Stimulated activated naive CD8-positive, alpha-beta T cell treated with anti-CD3 and anti-CD28 coated beads, Interleukin-15, Interleukin-2, amounts not matched to agents 100 ng/mL and 50 ng/mL, for 24 hours (primary cell): ENCODE results near the gene PTCH1.

Experiments
- H3K27ac Mint-ChIP-seq: one replicate; pipeline ENCODE4 v1.8.0; 2021; ENCODE audit warnings: mild to moderate bottlenecking, mixed read lengths
- H3K27me3 Mint-ChIP-seq: one replicate; pipeline ENCODE4 v1.8.0; 2021; ENCODE audit warnings: mixed read lengths
- H3K36me3 Mint-ChIP-seq: one replicate; pipeline ENCODE4 v1.8.0; 2021; ENCODE audit warnings: low read depth, mixed read lengths
- H3K4me1 Mint-ChIP-seq: one replicate; pipeline ENCODE4 v1.8.0; 2021; ENCODE audit warnings: low read depth, mixed read lengths
- H3K4me3 Mint-ChIP-seq: one replicate; pipeline ENCODE4 v1.8.0; 2021; ENCODE audit warnings: mild to moderate bottlenecking, mixed read lengths
- H3K9me3 Mint-ChIP-seq: one replicate; pipeline ENCODE4 v1.8.0; 2021; ENCODE audit warnings: mixed read lengths

Gene PTCH1

GRCh38 chr9:95455714-95456113 is 61.1 kb downstream of the PTCH1 start:
- H3K27ac Mint-ChIP-seq: no peak overlapping the region
- no peak overlapping the region for H3K4me3 Mint-ChIP-seq
- H3K4me1 Mint-ChIP-seq: peaks cover under 1% of the 10 kb centered on the region
- peaks cover 1% of the 10 kb centered on the region for H3K27me3 Mint-ChIP-seq
- H3K9me3 Mint-ChIP-seq: no peaks in the 10 kb centered on the region
- peaks cover 17% of the 10 kb centered on the region for H3K36me3 Mint-ChIP-seq

GRCh38 chr9:95452176-95452575 is 64.6 kb downstream of the PTCH1 start:
- H3K4me1 Mint-ChIP-seq: no peaks in the 10 kb centered on the region
- no peak overlapping the region for H3K27ac Mint-ChIP-seq
- peaks cover 20% of the 10 kb centered on the region for H3K36me3 Mint-ChIP-seq
- no peaks in the 10 kb centered on the region for H3K9me3 Mint-ChIP-seq
- no peak overlapping the region for H3K4me3 Mint-ChIP-seq
- no peaks in the 10 kb centered on the region for H3K27me3 Mint-ChIP-seq

DNA sequence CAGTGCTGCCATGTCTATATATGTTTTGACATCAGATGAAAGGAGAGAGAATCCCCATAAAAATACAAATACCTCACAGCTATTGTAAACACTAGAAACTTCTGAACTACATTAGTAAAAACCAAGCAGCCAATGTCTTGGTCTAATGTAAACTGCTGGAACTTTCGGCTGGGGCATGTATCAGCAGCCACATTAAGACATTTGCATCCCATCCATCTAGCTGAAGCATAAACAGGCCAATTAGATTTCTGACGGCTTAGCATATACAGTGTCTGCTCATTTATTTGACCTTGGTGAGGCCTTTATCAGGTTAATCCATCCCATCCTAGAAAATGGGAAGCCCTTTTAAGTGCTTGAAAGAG is 65.7 kb downstream of the PTCH1 start:
- no peaks in the 10 kb centered on the region for H3K27me3 Mint-ChIP-seq
- H3K27ac Mint-ChIP-seq: no peak overlapping the region
- H3K4me1 Mint-ChIP-seq: peaks cover 5% of the 10 kb centered on the region
- H3K4me3 Mint-ChIP-seq: no peak overlapping the region
- H3K36me3 Mint-ChIP-seq: peaks cover 17% of the 10 kb centered on the region
- H3K9me3 Mint-ChIP-seq: no peaks in the 10 kb centered on the region

GRCh38 chr9:95450171-95451064 is 66.4 kb downstream of the PTCH1 start:
- Mint-ChIP-seq H3K4me1 (peaks cover 5% of the 10 kb centered on the region), H3K27me3 (no peaks in the 10 kb centered on the region), H3K4me3 (no peak overlapping the region), H3K9me3 (no peaks in the 10 kb centered on the region), H3K27ac (no peak overlapping the region), H3K36me3 (peaks cover 17% of the 10 kb centered on the region)

DNA sequence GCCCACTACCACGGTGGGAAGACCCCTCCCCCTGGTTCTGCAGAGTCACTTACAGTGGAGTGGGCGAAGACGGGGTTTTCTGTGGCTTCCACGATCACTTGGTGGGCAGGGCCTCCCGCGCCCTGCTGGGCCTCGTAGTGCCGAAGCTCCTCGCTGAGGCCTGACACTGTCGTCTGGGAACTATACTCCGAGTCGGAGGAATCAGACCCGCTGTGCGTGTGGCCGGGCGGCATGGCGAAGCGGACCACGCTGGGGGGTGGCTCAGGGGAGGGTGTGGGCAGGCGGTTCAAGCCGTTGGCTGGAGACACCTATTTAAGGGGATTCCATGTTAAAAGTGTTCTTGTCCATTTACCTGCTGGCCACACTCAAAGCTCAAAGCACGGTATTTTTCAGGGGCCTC is 67.8 kb downstream of the PTCH1 start:
- H3K27ac Mint-ChIP-seq: no peak overlapping the region
- no peaks in the 10 kb centered on the region for H3K27me3 Mint-ChIP-seq
- peaks cover 8% of the 10 kb centered on the region for H3K4me1 Mint-ChIP-seq
- H3K4me3 Mint-ChIP-seq: no peak overlapping the region
- H3K36me3 Mint-ChIP-seq: peaks cover 16% of the 10 kb centered on the region
- H3K9me3 Mint-ChIP-seq: no peaks in the 10 kb centered on the region

DNA sequence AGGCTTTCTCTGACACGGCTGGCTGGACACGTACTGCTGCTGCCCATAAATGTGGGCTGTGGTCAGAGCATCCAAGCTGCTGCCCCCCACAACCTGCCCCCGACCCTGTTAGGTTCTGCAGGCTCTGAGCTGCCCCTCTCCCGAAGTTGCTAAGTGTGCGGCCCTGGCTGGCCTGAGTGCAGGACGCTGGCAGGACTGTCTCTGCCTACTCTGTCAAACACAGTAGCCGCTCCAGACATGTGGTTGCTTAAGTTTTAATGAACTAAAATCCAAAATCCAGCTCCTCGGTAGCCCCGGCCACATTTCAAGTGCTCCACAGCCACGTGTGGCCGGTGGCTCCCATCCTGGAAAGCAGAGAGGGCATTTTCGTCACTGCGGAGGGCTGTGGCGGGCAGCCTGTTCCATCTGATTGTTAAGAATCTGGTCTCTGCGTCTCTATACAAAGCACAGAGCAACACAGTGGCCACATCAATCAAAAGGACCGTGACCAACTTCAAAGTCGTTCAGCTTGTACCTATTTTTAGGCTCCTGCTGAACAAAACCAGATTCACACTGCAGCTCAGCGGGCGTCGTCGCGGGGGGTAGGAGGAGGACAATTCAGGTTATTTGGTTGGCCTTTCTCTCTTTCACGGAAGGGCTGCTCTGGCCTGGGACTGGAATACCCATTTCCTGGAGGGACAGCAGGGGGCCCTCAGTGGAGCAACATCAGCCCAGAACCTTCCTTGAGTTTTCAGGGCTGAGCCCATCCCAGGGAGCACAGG is 68.9 kb downstream of the PTCH1 start:
- Mint-ChIP-seq H3K4me1 (peaks cover 8% of the 10 kb centered on the region), H3K27me3 (no peaks in the 10 kb centered on the region)

GRCh38 chr9:95446984-95447383 is 69.8 kb downstream of the PTCH1 start:
- no peaks in the 10 kb centered on the region for H3K9me3 Mint-ChIP-seq
- H3K36me3 Mint-ChIP-seq: peaks cover 8% of the 10 kb centered on the region
- H3K27me3 Mint-ChIP-seq: no peaks in the 10 kb centered on the region
- H3K27ac Mint-ChIP-seq: no peak overlapping the region
- H3K4me1 Mint-ChIP-seq: peaks cover 8% of the 10 kb centered on the region
- H3K4me3 Mint-ChIP-seq: no peak overlapping the region

More for the DNA sequence above, 68.9 kb downstream of the PTCH1 start:
- H3K9me3 Mint-ChIP-seq: no peaks in the 10 kb centered on the region
- H3K4me3 Mint-ChIP-seq: no peak overlapping the region
- H3K27ac Mint-ChIP-seq: no peak overlapping the region
- H3K36me3 Mint-ChIP-seq: peaks cover 8% of the 10 kb centered on the region

DNA sequence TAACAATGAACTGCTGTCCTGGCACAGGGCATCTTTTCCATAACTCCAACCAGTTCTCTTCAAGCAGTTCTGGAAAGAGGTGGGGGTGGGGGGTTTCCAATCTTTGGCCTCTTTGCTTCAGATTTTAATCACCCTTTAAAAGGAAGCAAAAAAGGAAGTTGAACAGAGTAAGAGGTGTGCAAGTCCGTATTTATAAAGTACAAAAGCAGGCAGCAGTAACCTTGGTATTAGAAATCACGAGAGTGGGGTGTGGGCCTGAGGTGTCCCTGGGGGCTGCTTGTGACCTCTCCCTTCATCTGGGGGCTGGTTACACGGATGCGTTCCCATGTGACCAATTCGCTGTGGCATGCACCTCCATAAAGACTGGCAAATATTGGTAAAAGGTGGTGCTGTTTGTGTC is 70.5 kb downstream of the PTCH1 start:
- Mint-ChIP-seq H3K4me1 (peaks cover 8% of the 10 kb centered on the region), H3K27ac (no peak overlapping the region), H3K4me3 (no peak overlapping the region), H3K36me3 (peaks cover 8% of the 10 kb centered on the region), H3K27me3 (no peaks in the 10 kb centered on the region), H3K9me3 (no peaks in the 10 kb centered on the region)

DNA sequence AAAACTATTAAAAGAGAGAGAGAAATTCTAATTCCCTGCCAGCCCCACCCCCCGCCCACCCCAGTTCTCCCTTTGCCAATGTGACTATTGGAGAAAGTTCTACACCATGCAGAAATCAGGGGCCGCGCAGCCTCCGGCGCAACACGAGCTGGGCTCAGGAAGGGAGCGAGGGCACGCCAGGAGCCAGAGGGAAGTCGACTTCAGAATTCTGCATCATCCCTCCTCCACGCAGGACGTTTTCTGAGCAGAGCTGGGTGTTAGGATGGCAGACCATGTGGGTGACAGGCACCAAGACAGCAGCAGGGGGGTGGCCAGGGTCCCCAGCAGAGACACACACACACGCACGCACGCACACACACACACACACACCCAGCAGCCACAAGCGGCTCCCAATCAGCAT is 72.6 kb downstream of the PTCH1 start:
- Mint-ChIP-seq H3K27ac (no peak overlapping the region), H3K4me3 (no peak overlapping the region), H3K9me3 (no peaks in the 10 kb centered on the region), H3K4me1 (peaks cover 8% of the 10 kb centered on the region), H3K27me3 (no peaks in the 10 kb centered on the region), H3K36me3 (peaks cover 5% of the 10 kb centered on the region)

DNA sequence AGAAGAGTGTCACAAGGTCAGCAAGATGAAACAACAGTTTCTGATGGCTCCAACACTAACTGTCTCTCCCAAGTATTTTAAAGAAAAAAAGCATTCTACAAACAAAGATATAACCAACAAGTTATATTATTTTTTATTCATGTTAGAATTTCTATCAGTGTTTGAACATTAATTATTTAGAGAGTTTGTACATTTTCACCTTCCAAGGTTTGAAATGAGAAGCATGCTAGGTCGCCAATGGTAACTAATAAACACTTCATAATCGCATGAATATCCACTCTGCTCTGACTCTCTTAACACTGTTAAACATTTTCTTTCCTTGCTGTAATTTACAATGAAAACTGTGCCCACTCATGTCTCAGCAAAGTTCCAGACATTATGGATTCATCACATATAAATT is 73.5 kb downstream of the PTCH1 start:
- Mint-ChIP-seq H3K27me3 (no peaks in the 10 kb centered on the region), H3K9me3 (no peaks in the 10 kb centered on the region), H3K4me3 (no peak overlapping the region), H3K36me3 (peaks cover 5% of the 10 kb centered on the region), H3K4me1 (peaks cover 8% of the 10 kb centered on the region), H3K27ac (no peak overlapping the region)

DNA sequence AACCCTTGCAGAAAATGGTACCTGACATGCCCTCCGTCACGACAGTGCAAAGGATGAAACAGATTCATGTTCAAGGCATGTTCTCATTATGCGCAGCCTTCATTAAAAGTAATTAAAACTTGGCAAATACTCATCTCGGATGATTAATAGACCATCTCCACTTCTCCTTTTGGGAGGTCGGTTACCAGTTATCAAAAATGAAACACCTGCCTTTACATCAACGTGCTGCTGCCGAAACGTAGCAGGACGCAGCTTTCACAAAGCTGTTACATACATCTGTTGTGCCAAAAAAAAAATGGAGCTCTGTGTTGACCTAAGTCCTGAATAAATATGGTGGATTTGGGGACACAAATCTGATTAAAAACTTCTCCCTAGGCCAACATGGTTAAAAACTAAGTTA is 75.7 kb downstream of the PTCH1 start:
- Mint-ChIP-seq H3K27me3 (no peaks in the 10 kb centered on the region), H3K9me3 (no peaks in the 10 kb centered on the region), H3K27ac (no peak overlapping the region), H3K36me3 (no peaks in the 10 kb centered on the region), H3K4me1 (peaks cover 3% of the 10 kb centered on the region), H3K4me3 (no peak overlapping the region)

- no peaks in the 10 kb centered on the region for H3K36me3 Mint-ChIP-seq
- peaks cover 3% of the 10 kb centered on the region for H3K4me1 Mint-ChIP-seq
Measured at GRCh38 chr9:95440447-95440846, 76.3 kb downstream of the PTCH1 start.

GRCh38 chr9:95438561-95439357 is 78.0 kb downstream of the PTCH1 start:
- Mint-ChIP-seq H3K4me1 (peaks cover 6% of the 10 kb centered on the region), H3K27ac (no peak overlapping the region), H3K27me3 (no peaks in the 10 kb centered on the region), H3K9me3 (no peaks in the 10 kb centered on the region), H3K36me3 (no peaks in the 10 kb centered on the region), H3K4me3 (no peak overlapping the region)

More at GRCh38 chr9:95440447-95440846, 76.3 kb downstream of the PTCH1 start:
- H3K27me3 Mint-ChIP-seq: no peaks in the 10 kb centered on the region
- H3K9me3 Mint-ChIP-seq: no peaks in the 10 kb centered on the region
- no peak overlapping the region for H3K4me3 Mint-ChIP-seq
- H3K27ac Mint-ChIP-seq: no peak overlapping the region

- H3K27ac Mint-ChIP-seq: no peak overlapping the region
- no peaks in the 10 kb centered on the region for H3K9me3 Mint-ChIP-seq
- no peaks in the 10 kb centered on the region for H3K36me3 Mint-ChIP-seq
- no peaks in the 10 kb centered on the region for H3K27me3 Mint-ChIP-seq
- peaks cover 6% of the 10 kb centered on the region for H3K4me1 Mint-ChIP-seq
- H3K4me3 Mint-ChIP-seq: no peak overlapping the region
Measured at GRCh38 chr9:95437559-95437958, 79.2 kb downstream of the PTCH1 start.

DNA sequence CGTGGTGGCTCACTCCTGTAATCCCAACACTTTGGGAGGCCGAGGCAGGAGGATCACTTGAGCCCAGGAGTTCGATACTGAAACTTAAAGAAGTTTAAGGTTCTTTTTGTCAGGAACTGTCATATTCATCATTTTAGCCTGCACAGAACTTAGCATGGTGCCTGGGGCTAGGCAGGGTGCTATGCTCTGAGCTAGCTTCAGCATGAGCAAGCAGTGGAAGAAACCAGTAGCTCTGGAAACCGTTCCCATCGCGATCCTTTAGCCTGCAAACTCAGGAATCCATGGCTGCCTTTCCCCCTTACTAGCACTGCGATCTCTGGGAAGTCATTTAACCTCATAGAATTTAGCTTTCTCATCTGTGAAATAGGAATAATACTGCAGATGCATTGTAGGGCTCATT is 80.4 kb downstream of the PTCH1 start:
- Mint-ChIP-seq H3K4me1 (peaks cover 6% of the 10 kb centered on the region), H3K4me3 (no peak overlapping the region), H3K9me3 (peaks cover under 1% of the 10 kb centered on the region), H3K27me3 (no peaks in the 10 kb centered on the region), H3K27ac (no peak overlapping the region), H3K36me3 (no peaks in the 10 kb centered on the region)
